ENCODE results near the gene SUMO3.

Gene SUMO3

GRCh38 chr21:44804762-44805161 lies 13.1 kb downstream of the SUMO3 start:
- DNase-seq (ENCODE audit: extremely low read depth in 1 of 2, low read depth in 1 of 2), result no peak

- DNase-seq (ENCODE audit: extremely low read depth in 1 of 2, low read depth in 1 of 2), result no peak
These were observed 14.2 kb downstream of the SUMO3 start for GRCh38 chr21:44803651-44804050.

GRCh38 chr21:44802396-44803153 lies 15.3 kb downstream of the SUMO3 start:
- DNase-seq (ENCODE audit: extremely low read depth in 1 of 2, low read depth in 1 of 2), result no peak

- DNase-seq (ENCODE audit: extremely low read depth in 1 of 2, low read depth in 1 of 2), result peak; percentile 50 to 83
These were observed 16.1 kb downstream of the SUMO3 start, which contains the start of gene UBE2G2 for GRCh38 chr21:44801468-44802395. UBE2G2 (minus strand) TSS chr21:44801820; CDS start chr21:44801748, 72 bp downstream.

- no peak for DNase-seq (ENCODE audit: extremely low read depth in 1 of 2, low read depth in 1 of 2)
These were observed 16.8 kb downstream of the SUMO3 start for GRCh38 chr21:44800971-44801467.

GRCh38 chr21:44800103-44800502 lies 17.8 kb downstream of the SUMO3 start:
- no peak for DNase-seq (ENCODE audit: extremely low read depth in 1 of 2, low read depth in 1 of 2)

GRCh38 chr21:44799646-44800045 lies 18.2 kb downstream of the SUMO3 start:
- no peak for DNase-seq (ENCODE audit: extremely low read depth in 1 of 2, low read depth in 1 of 2)

- DNase-seq (ENCODE audit: extremely low read depth in 1 of 2, low read depth in 1 of 2), result no peak
These were observed 20.1 kb downstream of the SUMO3 start for GRCh38 chr21:44797775-44798174.

GRCh38 chr21:44795342-44795741 lies 22.5 kb downstream of the SUMO3 start:
- DNase-seq (ENCODE audit: extremely low read depth in 1 of 2, low read depth in 1 of 2), result no peak

GRCh38 chr21:44793592-44794374 lies 24.1 kb downstream of the SUMO3 start:
- no peak for DNase-seq (ENCODE audit: extremely low read depth in 1 of 2, low read depth in 1 of 2)

GRCh38 chr21:44792702-44793591 lies 24.9 kb downstream of the SUMO3 start:
- peak in 1 of 2 donors; percentile 21 for DNase-seq (ENCODE audit: extremely low read depth in 1 of 2, low read depth in 1 of 2)

- no peak for DNase-seq (ENCODE audit: extremely low read depth in 1 of 2, low read depth in 1 of 2)
These were observed 25.9 kb downstream of the SUMO3 start for GRCh38 chr21:44791993-44792392.

GRCh38 chr21:44791246-44791645 lies 26.6 kb downstream of the SUMO3 start:
- DNase-seq (ENCODE audit: extremely low read depth in 1 of 2, low read depth in 1 of 2), result no peak

GRCh38 chr21:44790368-44790767 lies 27.5 kb downstream of the SUMO3 start:
- no peak for DNase-seq (ENCODE audit: extremely low read depth in 1 of 2, low read depth in 1 of 2)

GRCh38 chr21:44789880-44790279 lies 28.0 kb downstream of the SUMO3 start:
- DNase-seq (ENCODE audit: extremely low read depth in 1 of 2, low read depth in 1 of 2), result no peak

- DNase-seq (ENCODE audit: extremely low read depth in 1 of 2, low read depth in 1 of 2), result no peak
These were observed 32.1 kb downstream of the SUMO3 start for GRCh38 chr21:44785620-44786335.

- DNase-seq (ENCODE audit: extremely low read depth in 1 of 2, low read depth in 1 of 2), result no peak
These were observed 33.1 kb downstream of the SUMO3 start for GRCh38 chr21:44784810-44785209.

GRCh38 chr21:44783020-44783696 lies 34.7 kb downstream of the SUMO3 start:
- no peak for DNase-seq (ENCODE audit: extremely low read depth in 1 of 2, low read depth in 1 of 2)
